K562 (cell line): ENCODE data around the gene OR6S1. TPM values are rescaled to one million over a fixed set of nuclear protein-coding genes. Genes with fewer than 3 reads are reported as not detected.
A peak's percentile ranks its signal among the peaks of the same experiment; 100 is the strongest.

Experiments used
- BACH1 ChIP-seq: fragments of 200-800 bp; sonication (Bioruptor generic); IDR thresholded peaks from 2 replicates; pipeline ENCODE4 v1.6.1; 2016; ENCODE audit warnings: missing genetic modification characterization, missing compliant biosample characterization
- CREB1 ChIP-seq, 2 experiments: sonication (generic) in 1 of 2; formaldehyde crosslinking in 1 of 2; IDR thresholded peaks; 2 replicates each; pipeline versions ENCODE4 v1.6.1 to v1.8.0; 2012 to 2022; ENCODE audit warnings: inconsistent platforms in 1 of 2, mild to moderate bottlenecking in 1 of 2, missing genetic modification reagents in 1 of 2, moderate library complexity in 1 of 2
- HDAC8 ChIP-seq: fragments of 450-650 bp; IDR thresholded peaks from 2 replicates; pipeline ENCODE4 v1.6.1; 2016; ENCODE audit warnings: mild to moderate bottlenecking, missing genetic modification characterization, moderate library complexity, missing compliant biosample characterization
- MIER1 ChIP-seq: fragments of 450-650 bp; IDR thresholded peaks from 2 replicates; pipeline ENCODE4 v1.6.1; 2016; ENCODE audit warnings: antibody characterized with exemption, mild to moderate bottlenecking, low read depth
- MXI1 ChIP-seq: IDR thresholded peaks from 2 replicates; pipeline ENCODE4 v1.6.1; 2011; ENCODE audit warnings: low read depth, mild to moderate bottlenecking, improper control_type of control experiment, low read length
- NFE2 ChIP-seq: IDR thresholded peaks from 2 replicates; pipeline ENCODE4 v1.6.1; 2014; ENCODE audit warnings: antibody characterized with exemption, low read depth
- XRCC4 ChIP-seq: IDR thresholded peaks from one replicate; pipeline ENCODE4 v1.6.1; 2011; ENCODE audit not compliant: insufficient read depth, insufficient read length; ENCODE audit errors: extremely low read depth
- ZNF143 ChIP-seq: sonication (generic); formaldehyde crosslinking; IDR thresholded peaks from 2 replicates; pipeline ENCODE4 v1.9.0; 2022; ENCODE audit warnings: mild to moderate bottlenecking, missing genetic modification reagents
- ZNF165 ChIP-seq: fragments of 250-450 bp; sonication (Bioruptor Pico); IDR thresholded peaks from 2 replicates; pipeline ENCODE4 v1.4.0; 2020; ENCODE audit warnings: borderline replicate concordance
- ZNF445 ChIP-seq: fragments of 250-450 bp; sonication (Bioruptor Pico); IDR thresholded peaks from 2 replicates; pipeline ENCODE4 v1.4.0; 2020; ENCODE audit warnings: low read depth, mild to moderate bottlenecking, moderate library complexity
- ZNF584 ChIP-seq: fragments of 200-800 bp; sonication (Bioruptor generic); IDR thresholded peaks from 2 replicates; pipeline ENCODE4 v1.6.1; 2016; ENCODE audit warnings: low read depth, mild to moderate bottlenecking, missing genetic modification characterization, missing compliant biosample characterization
- ZNF586 ChIP-seq: fragments of 450-650 bp; formaldehyde crosslinking; conservative IDR thresholded peaks from 2 replicates; pipeline ENCODE4 v1.4.0; 2020; ENCODE audit warnings: mild to moderate bottlenecking, moderate library complexity
- ZNF75A ChIP-seq: fragments of 450-650 bp; formaldehyde crosslinking; IDR thresholded peaks from 2 replicates; pipeline ENCODE4 v1.4.0; 2020; ENCODE audit warnings: mild to moderate bottlenecking
- polyA plus RNA-seq, 8 experiments: library from polyadenylated mRNA; depleted of rRNA in 4 of 8; stranded (reverse) in 5 of 8; unstranded in 3 of 8; fragments of >200 nt; fragmentation: Nextera tagmentation in 2 of 8; fragmentation: Illumina TruSeq in 1 of 8; extraction: Ambion mirVana in 2 of 8; extraction: Trizol in 1 of 8; gene quantifications; 2 replicates each; pipeline versions ENCODE4 v1.2.1 to v1.2.3, GENCODE V29; 2011 to 2014; ENCODE audit warnings: inconsistent platforms in 1 of 8, missing spikeins in 1 of 8
- total RNA-seq, 7 experiments: library from RNA; depleted of rRNA in 6 of 7; stranded (reverse); fragments of >200 nt in 6 of 7; fragmentation: Illumina TruSeq in 2 of 7; extraction: Trizol in 2 of 7; gene quantifications; 2 replicates each; pipeline versions ENCODE4 v1.2.1 to v1.2.3, GENCODE V29; 2011 to 2021; ENCODE audit warnings: low replicate concordance in 1 of 7
- TF ChIP-seq, protein P1 (sequence below): fragments of 450-650 bp; IDR thresholded peaks from 2 replicates; pipeline ENCODE4 v1.6.1; 2016; ENCODE audit warnings: mild to moderate bottlenecking, moderate library complexity
- TF ChIP-seq, protein P2 (sequence below): fragments of 450-650 bp; IDR thresholded peaks from one replicate; pipeline ENCODE4 v1.6.1; 2018; ENCODE audit warnings: mild to moderate bottlenecking, moderate library complexity; ENCODE audit not compliant: partially characterized antibody

OR6S1 gene
- total and polyA plus RNA-seq, 9 of the 15 experiments (the other 6 are each of a cell fraction or from before 2014, with no cell fraction given): not detected

GRCh38 chr14:20632831-20633691 lies 8.4 kb downstream of the OR6S1 start (continued):
- TF ChIP-seq HDAC8 (tag) (no peak), ZNF165 (no peak), ZNF584 (CRISPR knock-in tag) (no peak), MXI1 (no peak), ZNF143 (CRISPR knock-in tag) (no peak), MIER1 (no peak), BACH1 (tag) (no peak), ZNF586 (CRISPR knock-in tag) (no peak), XRCC4 (no peak), ZNF445 (no peak), CREB1 (IDR thresholded peaks at IDR 0.05) (peak; percentile 23; the same call in 1 of the 2 replicates), CREB1 (CRISPR knock-in tag; IDR thresholded peaks at IDR 0.05) (no peak), ZNF75A (no peak), NFE2 (no peak)
- TF ChIP-seq, protein P1, sequence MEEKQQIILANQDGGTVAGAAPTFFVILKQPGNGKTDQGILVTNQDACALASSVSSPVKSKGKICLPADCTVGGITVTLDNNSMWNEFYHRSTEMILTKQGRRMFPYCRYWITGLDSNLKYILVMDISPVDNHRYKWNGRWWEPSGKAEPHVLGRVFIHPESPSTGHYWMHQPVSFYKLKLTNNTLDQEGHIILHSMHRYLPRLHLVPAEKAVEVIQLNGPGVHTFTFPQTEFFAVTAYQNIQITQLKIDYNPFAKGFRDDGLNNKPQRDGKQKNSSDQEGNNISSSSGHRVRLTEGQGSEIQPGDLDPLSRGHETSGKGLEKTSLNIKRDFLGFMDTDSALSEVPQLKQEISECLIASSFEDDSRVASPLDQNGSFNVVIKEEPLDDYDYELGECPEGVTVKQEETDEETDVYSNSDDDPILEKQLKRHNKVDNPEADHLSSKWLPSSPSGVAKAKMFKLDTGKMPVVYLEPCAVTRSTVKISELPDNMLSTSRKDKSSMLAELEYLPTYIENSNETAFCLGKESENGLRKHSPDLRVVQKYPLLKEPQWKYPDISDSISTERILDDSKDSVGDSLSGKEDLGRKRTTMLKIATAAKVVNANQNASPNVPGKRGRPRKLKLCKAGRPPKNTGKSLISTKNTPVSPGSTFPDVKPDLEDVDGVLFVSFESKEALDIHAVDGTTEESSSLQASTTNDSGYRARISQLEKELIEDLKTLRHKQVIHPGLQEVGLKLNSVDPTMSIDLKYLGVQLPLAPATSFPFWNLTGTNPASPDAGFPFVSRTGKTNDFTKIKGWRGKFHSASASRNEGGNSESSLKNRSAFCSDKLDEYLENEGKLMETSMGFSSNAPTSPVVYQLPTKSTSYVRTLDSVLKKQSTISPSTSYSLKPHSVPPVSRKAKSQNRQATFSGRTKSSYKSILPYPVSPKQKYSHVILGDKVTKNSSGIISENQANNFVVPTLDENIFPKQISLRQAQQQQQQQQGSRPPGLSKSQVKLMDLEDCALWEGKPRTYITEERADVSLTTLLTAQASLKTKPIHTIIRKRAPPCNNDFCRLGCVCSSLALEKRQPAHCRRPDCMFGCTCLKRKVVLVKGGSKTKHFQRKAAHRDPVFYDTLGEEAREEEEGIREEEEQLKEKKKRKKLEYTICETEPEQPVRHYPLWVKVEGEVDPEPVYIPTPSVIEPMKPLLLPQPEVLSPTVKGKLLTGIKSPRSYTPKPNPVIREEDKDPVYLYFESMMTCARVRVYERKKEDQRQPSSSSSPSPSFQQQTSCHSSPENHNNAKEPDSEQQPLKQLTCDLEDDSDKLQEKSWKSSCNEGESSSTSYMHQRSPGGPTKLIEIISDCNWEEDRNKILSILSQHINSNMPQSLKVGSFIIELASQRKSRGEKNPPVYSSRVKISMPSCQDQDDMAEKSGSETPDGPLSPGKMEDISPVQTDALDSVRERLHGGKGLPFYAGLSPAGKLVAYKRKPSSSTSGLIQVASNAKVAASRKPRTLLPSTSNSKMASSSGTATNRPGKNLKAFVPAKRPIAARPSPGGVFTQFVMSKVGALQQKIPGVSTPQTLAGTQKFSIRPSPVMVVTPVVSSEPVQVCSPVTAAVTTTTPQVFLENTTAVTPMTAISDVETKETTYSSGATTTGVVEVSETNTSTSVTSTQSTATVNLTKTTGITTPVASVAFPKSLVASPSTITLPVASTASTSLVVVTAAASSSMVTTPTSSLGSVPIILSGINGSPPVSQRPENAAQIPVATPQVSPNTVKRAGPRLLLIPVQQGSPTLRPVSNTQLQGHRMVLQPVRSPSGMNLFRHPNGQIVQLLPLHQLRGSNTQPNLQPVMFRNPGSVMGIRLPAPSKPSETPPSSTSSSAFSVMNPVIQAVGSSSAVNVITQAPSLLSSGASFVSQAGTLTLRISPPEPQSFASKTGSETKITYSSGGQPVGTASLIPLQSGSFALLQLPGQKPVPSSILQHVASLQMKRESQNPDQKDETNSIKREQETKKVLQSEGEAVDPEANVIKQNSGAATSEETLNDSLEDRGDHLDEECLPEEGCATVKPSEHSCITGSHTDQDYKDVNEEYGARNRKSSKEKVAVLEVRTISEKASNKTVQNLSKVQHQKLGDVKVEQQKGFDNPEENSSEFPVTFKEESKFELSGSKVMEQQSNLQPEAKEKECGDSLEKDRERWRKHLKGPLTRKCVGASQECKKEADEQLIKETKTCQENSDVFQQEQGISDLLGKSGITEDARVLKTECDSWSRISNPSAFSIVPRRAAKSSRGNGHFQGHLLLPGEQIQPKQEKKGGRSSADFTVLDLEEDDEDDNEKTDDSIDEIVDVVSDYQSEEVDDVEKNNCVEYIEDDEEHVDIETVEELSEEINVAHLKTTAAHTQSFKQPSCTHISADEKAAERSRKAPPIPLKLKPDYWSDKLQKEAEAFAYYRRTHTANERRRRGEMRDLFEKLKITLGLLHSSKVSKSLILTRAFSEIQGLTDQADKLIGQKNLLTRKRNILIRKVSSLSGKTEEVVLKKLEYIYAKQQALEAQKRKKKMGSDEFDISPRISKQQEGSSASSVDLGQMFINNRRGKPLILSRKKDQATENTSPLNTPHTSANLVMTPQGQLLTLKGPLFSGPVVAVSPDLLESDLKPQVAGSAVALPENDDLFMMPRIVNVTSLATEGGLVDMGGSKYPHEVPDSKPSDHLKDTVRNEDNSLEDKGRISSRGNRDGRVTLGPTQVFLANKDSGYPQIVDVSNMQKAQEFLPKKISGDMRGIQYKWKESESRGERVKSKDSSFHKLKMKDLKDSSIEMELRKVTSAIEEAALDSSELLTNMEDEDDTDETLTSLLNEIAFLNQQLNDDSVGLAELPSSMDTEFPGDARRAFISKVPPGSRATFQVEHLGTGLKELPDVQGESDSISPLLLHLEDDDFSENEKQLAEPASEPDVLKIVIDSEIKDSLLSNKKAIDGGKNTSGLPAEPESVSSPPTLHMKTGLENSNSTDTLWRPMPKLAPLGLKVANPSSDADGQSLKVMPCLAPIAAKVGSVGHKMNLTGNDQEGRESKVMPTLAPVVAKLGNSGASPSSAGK: no peak
- TF ChIP-seq, protein P2, sequence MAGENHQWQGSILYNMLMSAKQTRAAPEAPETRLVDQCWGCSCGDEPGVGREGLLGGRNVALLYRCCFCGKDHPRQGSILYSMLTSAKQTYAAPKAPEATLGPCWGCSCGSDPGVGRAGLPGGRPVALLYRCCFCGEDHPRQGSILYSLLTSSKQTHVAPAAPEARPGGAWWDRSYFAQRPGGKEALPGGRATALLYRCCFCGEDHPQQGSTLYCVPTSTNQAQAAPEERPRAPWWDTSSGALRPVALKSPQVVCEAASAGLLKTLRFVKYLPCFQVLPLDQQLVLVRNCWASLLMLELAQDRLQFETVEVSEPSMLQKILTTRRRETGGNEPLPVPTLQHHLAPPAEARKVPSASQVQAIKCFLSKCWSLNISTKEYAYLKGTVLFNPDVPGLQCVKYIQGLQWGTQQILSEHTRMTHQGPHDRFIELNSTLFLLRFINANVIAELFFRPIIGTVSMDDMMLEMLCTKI: no peak
